Thyroid gland (tissue), 4 donors: Measurements from ENCODE around the gene SLC22A15.

Source experiments
- CTCF ChIP-seq, 6 experiments: fragments of 200-600 bp in 3 of 6; fragments of 450-650 bp in 3 of 6; sonication (generic) in 3 of 6; IDR thresholded peaks; one replicate each; pipeline ENCODE4 v1.5.1; 2016 to 2019; ENCODE audit warnings: antibody characterized with exemption in 6 of 6, mild to moderate bottlenecking in 2 of 6, inconsistent platforms in 1 of 6, moderate library complexity in 1 of 6
- POLR2A ChIP-seq, 2 donors: fragments of 450-650 bp; IDR thresholded peaks; one replicate each; pipeline ENCODE4 v1.6.1; 2017; ENCODE audit warnings: antibody characterized with exemption in 2 of 2, mild to moderate bottlenecking in 2 of 2, moderate library complexity in 1 of 2

DNA sequence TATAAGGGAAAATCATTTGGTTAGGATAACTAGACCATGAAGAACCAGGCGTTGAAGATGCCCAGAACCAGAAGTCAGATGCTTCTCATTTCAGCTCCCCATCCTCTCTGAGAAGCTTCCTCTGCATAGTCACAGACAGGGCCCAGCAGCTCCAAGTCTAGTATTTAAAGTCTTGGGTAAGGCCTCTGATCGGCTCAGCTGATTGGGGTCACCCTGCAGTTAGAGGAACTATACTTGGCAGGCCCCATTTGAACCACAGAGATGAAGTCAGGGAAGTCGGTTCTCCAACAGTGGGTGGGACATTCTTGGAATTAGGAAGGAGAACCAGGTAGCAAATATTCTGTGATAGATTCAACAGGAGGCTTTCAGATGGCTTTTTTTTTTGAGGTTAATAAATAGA lies 48.3 kb downstream of the SLC22A15 start:
- TF ChIP-seq CTCF (IDR thresholded peaks at IDR 0.05): no peak
- no peak for TF ChIP-seq POLR2A (IDR thresholded peaks at IDR 0.05)
